Measurements from ENCODE around the gene UNC119. TPM values are rescaled to one million over a fixed set of nuclear protein-coding genes. Genes with fewer than 3 reads are reported as not detected.

UNC119 gene
- total RNA-seq, 1 experiment from 2014 or later, result 43.2 TPM

DNA sequence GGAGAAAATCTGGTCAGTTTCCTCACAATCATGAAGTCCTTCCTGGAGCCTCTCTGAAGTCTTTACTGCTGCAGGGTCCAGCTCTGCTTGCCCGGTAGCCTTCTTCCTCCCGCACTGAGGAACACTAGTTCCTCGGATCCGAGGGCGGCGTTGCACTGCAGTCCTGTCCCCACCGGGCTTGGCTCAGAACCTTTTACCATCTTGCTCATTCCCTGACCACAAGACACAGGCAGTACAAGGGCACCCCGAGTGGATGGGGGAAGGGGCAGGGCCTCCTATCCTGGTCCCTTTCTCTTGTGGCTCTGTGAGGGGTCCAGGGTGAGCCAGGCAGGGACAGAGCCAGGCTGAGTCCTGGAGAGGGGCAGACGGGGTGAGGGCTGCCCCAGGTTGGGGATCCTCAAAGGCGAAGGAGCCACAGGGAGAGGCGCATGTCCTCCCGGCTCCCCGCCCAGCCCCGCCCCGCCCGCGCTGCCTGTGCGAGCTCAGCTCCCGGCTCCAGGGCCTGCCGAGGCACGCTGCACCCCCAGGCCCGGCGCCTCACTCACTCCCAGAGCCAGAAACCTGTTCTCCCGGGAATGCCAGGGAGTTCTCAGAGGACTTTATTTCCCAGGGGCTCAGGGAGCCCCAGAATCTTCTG, 44.7 kb downstream of the UNC119 start (continued):
- TF ChIP-seq, protein P1, sequence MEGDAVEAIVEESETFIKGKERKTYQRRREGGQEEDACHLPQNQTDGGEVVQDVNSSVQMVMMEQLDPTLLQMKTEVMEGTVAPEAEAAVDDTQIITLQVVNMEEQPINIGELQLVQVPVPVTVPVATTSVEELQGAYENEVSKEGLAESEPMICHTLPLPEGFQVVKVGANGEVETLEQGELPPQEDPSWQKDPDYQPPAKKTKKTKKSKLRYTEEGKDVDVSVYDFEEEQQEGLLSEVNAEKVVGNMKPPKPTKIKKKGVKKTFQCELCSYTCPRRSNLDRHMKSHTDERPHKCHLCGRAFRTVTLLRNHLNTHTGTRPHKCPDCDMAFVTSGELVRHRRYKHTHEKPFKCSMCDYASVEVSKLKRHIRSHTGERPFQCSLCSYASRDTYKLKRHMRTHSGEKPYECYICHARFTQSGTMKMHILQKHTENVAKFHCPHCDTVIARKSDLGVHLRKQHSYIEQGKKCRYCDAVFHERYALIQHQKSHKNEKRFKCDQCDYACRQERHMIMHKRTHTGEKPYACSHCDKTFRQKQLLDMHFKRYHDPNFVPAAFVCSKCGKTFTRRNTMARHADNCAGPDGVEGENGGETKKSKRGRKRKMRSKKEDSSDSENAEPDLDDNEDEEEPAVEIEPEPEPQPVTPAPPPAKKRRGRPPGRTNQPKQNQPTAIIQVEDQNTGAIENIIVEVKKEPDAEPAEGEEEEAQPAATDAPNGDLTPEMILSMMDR (IDR thresholded peaks at IDR 0.05 in 2 of 3, conservative IDR thresholded peaks at IDR 0.05 in 1 of 3; ENCODE audit: borderline replicate concordance in 1 of 3, insufficient read depth in 1 of 3, low read depth in 2 of 3, low read length in 2 of 3), result no peak
- TF ChIP-seq EZH2 (IDR thresholded peaks at IDR 0.05) (no peak), EZH2phosphoT487 (IDR thresholded peaks at IDR 0.05; ENCODE audit: borderline replicate concordance) (no peak), ZNF274 (IDR thresholded peaks at IDR 0.05; ENCODE audit: low read depth, low read length) (no peak)

DNA sequence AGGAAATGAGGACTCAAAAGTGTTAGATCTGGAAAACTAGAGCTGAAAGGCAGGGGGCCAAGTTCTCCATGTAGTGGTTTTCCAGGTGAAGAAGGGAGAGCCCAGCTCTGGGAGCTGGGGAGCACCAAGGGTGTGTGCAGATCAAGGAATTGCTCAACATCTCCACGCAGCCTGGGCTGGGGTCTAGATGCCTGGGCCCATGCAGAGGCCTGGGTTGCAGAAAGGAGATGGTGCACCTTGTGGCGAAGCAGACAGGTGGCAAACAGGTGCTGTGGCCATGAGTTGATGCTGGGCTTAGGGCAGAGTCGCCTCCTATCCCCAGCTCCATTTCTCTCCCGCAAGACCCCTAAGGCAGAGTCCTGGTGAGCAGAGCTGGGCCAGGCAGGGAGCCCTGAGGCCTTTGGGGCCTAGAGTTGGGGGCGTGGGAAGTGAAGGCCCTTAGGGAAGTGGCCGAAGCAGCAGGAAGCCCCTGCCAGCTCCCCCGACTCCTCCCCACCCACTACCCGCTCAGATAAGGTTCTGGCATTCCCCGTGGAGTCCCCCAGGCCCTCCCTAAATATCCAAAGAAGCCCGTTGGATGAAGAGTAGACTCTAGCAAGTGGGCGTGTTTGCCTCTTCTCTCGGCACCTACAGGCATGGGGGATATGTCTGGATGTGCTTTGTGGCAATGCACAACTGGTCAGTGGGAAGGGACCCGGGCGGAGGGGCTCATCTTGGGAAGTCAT, 45.5 kb downstream of the UNC119 start:
- DNase-seq (ENCODE audit: low read depth, low spot score) (no peak), ATAC-seq (no peak)
- intact Hi-C loops (cut with micrococcal nuclease), result no loop called here
- CTCF ChIA-PET, result no interaction called here
- Histone ChIP-seq H3K9ac (ENCODE audit: low read length) (no peak overlapping the region), H4K20me1 (ENCODE audit: insufficient read depth) (no peaks in the 10 kb centered on the region), H3K4me1 (ENCODE audit: control insufficient read depth in 1 of 2, insufficient read depth in 2 of 2, low read length in 2 of 2) (no peaks in the 10 kb centered on the region), H3K4me2 (ENCODE audit: low read length) (no peak overlapping the region), H2AFZ (ENCODE audit: low read depth, low read length, poor library complexity, severe bottlenecking) (no peak overlapping the region), H3K4me3 (replicated peaks in 1 of 2; ENCODE audit: low read depth in 1 of 2, low read length in 2 of 2) (no peak overlapping the region), H3K27me3 (ENCODE audit: insufficient read depth, low read length) (peaks cover 1% of the 10 kb centered on the region; the same call in 1 of the 2 replicates), H3K9me2 (ENCODE audit: insufficient read depth) (no peaks in the 10 kb centered on the region), H3K27ac (ENCODE audit: low read depth, low read length) (no peak overlapping the region), H3K36me3 (ENCODE audit: control insufficient read depth in 1 of 2, insufficient read depth in 2 of 2, low read length in 2 of 2) (no peaks in the 10 kb centered on the region), H3K9me3 (ENCODE audit: control insufficient read depth in 1 of 2, insufficient read depth in 1 of 2, low read depth in 1 of 2, low read length in 2 of 2) (no peaks in the 10 kb centered on the region), H3K79me2 (ENCODE audit: insufficient read depth, low read length) (no peaks in the 10 kb centered on the region)
- RAD21 ChIA-PET (ENCODE audit: low non-redundant PET in 1 of 2, low total read pairs in 2 of 2, uncharacterized antibody in 2 of 2, unreplicated experiment in 2 of 2), result no interaction called here
- no TSS peak for BruUV-seq (replicated peaks)
- POLR2A ChIA-PET, result no interaction called here
- TF ChIP-seq, protein P2, sequence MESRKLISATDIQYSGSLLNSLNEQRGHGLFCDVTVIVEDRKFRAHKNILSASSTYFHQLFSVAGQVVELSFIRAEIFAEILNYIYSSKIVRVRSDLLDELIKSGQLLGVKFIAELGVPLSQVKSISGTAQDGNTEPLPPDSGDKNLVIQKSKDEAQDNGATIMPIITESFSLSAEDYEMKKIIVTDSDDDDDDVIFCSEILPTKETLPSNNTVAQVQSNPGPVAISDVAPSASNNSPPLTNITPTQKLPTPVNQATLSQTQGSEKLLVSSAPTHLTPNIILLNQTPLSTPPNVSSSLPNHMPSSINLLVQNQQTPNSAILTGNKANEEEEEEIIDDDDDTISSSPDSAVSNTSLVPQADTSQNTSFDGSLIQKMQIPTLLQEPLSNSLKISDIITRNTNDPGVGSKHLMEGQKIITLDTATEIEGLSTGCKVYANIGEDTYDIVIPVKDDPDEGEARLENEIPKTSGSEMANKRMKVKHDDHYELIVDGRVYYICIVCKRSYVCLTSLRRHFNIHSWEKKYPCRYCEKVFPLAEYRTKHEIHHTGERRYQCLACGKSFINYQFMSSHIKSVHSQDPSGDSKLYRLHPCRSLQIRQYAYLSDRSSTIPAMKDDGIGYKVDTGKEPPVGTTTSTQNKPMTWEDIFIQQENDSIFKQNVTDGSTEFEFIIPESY (IDR thresholded peaks at IDR 0.05; ENCODE audit: extremely low read depth, insufficient replicate concordance, low read length), result no peak
- TF ChIP-seq, protein P3, sequence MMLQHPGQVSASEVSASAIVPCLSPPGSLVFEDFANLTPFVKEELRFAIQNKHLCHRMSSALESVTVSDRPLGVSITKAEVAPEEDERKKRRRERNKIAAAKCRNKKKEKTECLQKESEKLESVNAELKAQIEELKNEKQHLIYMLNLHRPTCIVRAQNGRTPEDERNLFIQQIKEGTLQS (IDR thresholded peaks at IDR 0.05), result no peak
- TF ChIP-seq ELF1 (IDR thresholded peaks at IDR 0.05; ENCODE audit: borderline replicate concordance, low read depth) (no peak), TCF7L2 (IDR thresholded peaks at IDR 0.05; ENCODE audit: borderline replicate concordance, extremely low read depth, insufficient read depth, insufficient read length) (no peak), CEBPB (IDR thresholded peaks at IDR 0.05; ENCODE audit: low read depth) (no peak), YY1 (IDR thresholded peaks at IDR 0.05; ENCODE audit: extremely low read depth, insufficient replicate concordance, low read depth, low read length) (no peak), ZNF274 (IDR thresholded peaks at IDR 0.05; ENCODE audit: low read depth, low read length) (no peak), SIN3A (IDR thresholded peaks at IDR 0.05; ENCODE audit: low read depth) (no peak), CBX3 (IDR thresholded peaks at IDR 0.05; ENCODE audit: low read depth) (no peak)

Data from HCT116 (cell line).